Activated CD4-positive, alpha-beta T cell treated with anti-CD3 and anti-CD28 coated beads, Interleukin-2, Interleukin-4, amounts not matched to agents 100 ng/mL and 50 ng/mL, durations not matched to agents 16 hours and 8 hours (primary cell): ENCODE measurements around the gene PDCD1LG2.
"Not testable (repeated sequence)": the region's sequence is repeated elsewhere in the genome, so short reads cannot be mapped to it uniquely, and the experiment has no call there.

ENCODE experiments used
- DNase-seq: peaks from one replicate; pipeline ENCODE4 v3.0.0-alpha.2; 2020; ENCODE audit warnings: low spot score

PDCD1LG2 gene

GRCh38 chr9:5566054-5566618, 55.8 kb downstream of the PDCD1LG2 start:
- no peak for DNase-seq

- no peak for DNase-seq
Measured at GRCh38 chr9:5568868-5569267, 58.5 kb downstream of the PDCD1LG2 start.

GRCh38 chr9:5569409-5569808, 59.1 kb downstream of the PDCD1LG2 start:
- DNase-seq = no peak

- no peak for DNase-seq
Measured at GRCh38 chr9:5569891-5570290, 59.6 kb downstream of the PDCD1LG2 start.

- DNase-seq = no peak
Measured at GRCh38 chr9:5571629-5572232, 61.4 kb downstream of the PDCD1LG2 start.

GRCh38 chr9:5574097-5574496, 63.8 kb downstream of the PDCD1LG2 start:
- DNase-seq = no peak

GRCh38 chr9:5575000-5575399, 64.7 kb downstream of the PDCD1LG2 start:
- no peak for DNase-seq

- no peak for DNase-seq
Measured at GRCh38 chr9:5577225-5577624, 66.9 kb downstream of the PDCD1LG2 start.

GRCh38 chr9:5578018-5578697, 67.8 kb downstream of the PDCD1LG2 start:
- DNase-seq = no peak

- no peak for DNase-seq
Measured at GRCh38 chr9:5578698-5579085, 68.4 kb downstream of the PDCD1LG2 start.

GRCh38 chr9:5579881-5580280, 69.5 kb downstream of the PDCD1LG2 start:
- DNase-seq = no peak

GRCh38 chr9:5580650-5581049, 70.3 kb downstream of the PDCD1LG2 start:
- DNase-seq = no peak

GRCh38 chr9:5581706-5582105, 71.4 kb downstream of the PDCD1LG2 start:
- DNase-seq = not testable (repeated sequence)

- DNase-seq = peak; percentile 36
Measured at GRCh38 chr9:5582835-5583195, 72.5 kb downstream of the PDCD1LG2 start.

GRCh38 chr9:5586391-5586802, 76.1 kb downstream of the PDCD1LG2 start:
- peak; percentile 46 for DNase-seq

GRCh38 chr9:5587024-5587423, 76.7 kb downstream of the PDCD1LG2 start:
- DNase-seq = peak; percentile 54

- DNase-seq = no peak
Measured at GRCh38 chr9:5592231-5592630, 81.9 kb downstream of the PDCD1LG2 start.

- DNase-seq = no peak
Measured at GRCh38 chr9:5592904-5593303, 82.6 kb downstream of the PDCD1LG2 start.

- peak; percentile 37 for DNase-seq
Measured at GRCh38 chr9:5593904-5594303, 83.6 kb downstream of the PDCD1LG2 start.

- DNase-seq = no peak
Measured at GRCh38 chr9:5596173-5596572, 85.8 kb downstream of the PDCD1LG2 start.

GRCh38 chr9:5608298-5609225, 98.2 kb downstream of the PDCD1LG2 start:
- DNase-seq = no peak

GRCh38 chr9:5609226-5609596, 98.9 kb downstream of the PDCD1LG2 start:
- DNase-seq = no peak

GRCh38 chr9:5610491-5610890, 100.2 kb downstream of the PDCD1LG2 start:
- DNase-seq = no peak
